Caco-2 (cell line): ENCODE measurements around the gene DDX4. TPM values are rescaled to one million over a fixed set of nuclear protein-coding genes. Genes with fewer than 3 reads are reported as not detected.

Experiments
- BruUV-seq: library from RNA; stranded (reverse); fragments of 400-500 nt; replicated peaks from 2 replicates; lab custom pipeline; 2021; lab: Mats Ljungman, UMichigan
- CTCF ChIA-PET: fragments of 300-600 bp; sonication (Branson Sonifier 250); formaldehyde crosslinking; loops from one replicate; lab custom pipeline; 2022; ENCODE audit warnings: antibody characterized with exemption; lab: Charles Lee
- POLR2A ChIA-PET: fragments of 300-600 bp; sonication (Branson Sonifier 250); formaldehyde crosslinking; loops from one replicate; lab custom pipeline; 2022; ENCODE audit warnings: antibody characterized with exemption; lab: Charles Lee
- DNase-seq, 2 experiments: peaks; one replicate each; pipeline versions ENCODE4 v3.0.0 to v3.0.0-alpha.2; 2020 to 2022
- H3K27me3 ChIP-seq: replicated peaks from 2 replicates; pipeline ENCODE4 v1.6.0; 2011; ENCODE audit warnings: low read length; ENCODE audit not compliant: control insufficient read depth, insufficient read depth
- H3K36me3 ChIP-seq: 2 replicates; pipeline ENCODE4 v1.5.1; 2011; ENCODE audit warnings: low read length; ENCODE audit not compliant: control insufficient read depth, insufficient read depth
- H3K4me1 ChIP-seq: fragments of 250-450 bp; sonication (Bioruptor Pico); 2 replicates; pipeline ENCODE4 v1.5.1; 2020; ENCODE audit warnings: mild to moderate bottlenecking
- H3K4me3 ChIP-seq: 2 replicates; pipeline ENCODE4 v1.5.1; 2011; ENCODE audit warnings: low read depth, mild to moderate bottlenecking, control low read depth, low read length
- H3K9me3 ChIP-seq: fragments of 250-450 bp; sonication (Bioruptor Pico); 2 replicates; pipeline ENCODE4 v1.5.1; 2020; ENCODE audit warnings: mild to moderate bottlenecking, moderate library complexity
- H3K27ac Mint-ChIP-seq: one replicate; pipeline ENCODE4 v1.8.0; 2022; ENCODE audit warnings: mixed read lengths; ENCODE audit not compliant: unreplicated experiment
- H3K27me3 Mint-ChIP-seq: one replicate; pipeline ENCODE4 v1.8.0; 2022; ENCODE audit warnings: mixed read lengths; ENCODE audit not compliant: insufficient read depth, unreplicated experiment
- H3K36me3 Mint-ChIP-seq: one replicate; pipeline ENCODE4 v1.8.0; 2022; ENCODE audit warnings: mild to moderate bottlenecking, mixed read lengths; ENCODE audit not compliant: insufficient read depth, unreplicated experiment
- H3K4me1 Mint-ChIP-seq: one replicate; pipeline ENCODE4 v1.8.0; 2022; ENCODE audit warnings: low read depth, mixed read lengths; ENCODE audit not compliant: unreplicated experiment
- H3K4me3 Mint-ChIP-seq: one replicate; pipeline ENCODE4 v1.8.0; 2022; ENCODE audit warnings: mild to moderate bottlenecking, moderate library complexity, mixed read lengths; ENCODE audit not compliant: unreplicated experiment
- H3K9me3 Mint-ChIP-seq: one replicate; pipeline ENCODE4 v1.8.0; 2022; ENCODE audit warnings: mixed read lengths; ENCODE audit not compliant: unreplicated experiment
- intact Hi-C: fragments of 100-400 bp; cut with micrococcal nuclease; formaldehyde crosslinking; loops from one replicate; pipeline ENCODE4 v1.10.0; 2022; ENCODE audit not compliant: unreplicated experiment
- total RNA-seq: library from RNA; stranded (reverse); gene quantifications from 2 replicates; pipeline ENCODE4 v1.2.3, GENCODE V29; 2022
- TF ChIP-seq, protein P1 (sequence below), 2 experiments: fragments of 200-600 bp in 1 of 2; IDR thresholded peaks; 1 replicate in 1 of 2; 2 replicates in 1 of 2; pipeline versions ENCODE4 v1.5.1 to v1.8.0; 2011 to 2022; ENCODE audit warnings: antibody characterized with exemption in 1 of 2, control low read depth in 1 of 2, inconsistent platforms in 1 of 2, low read depth in 1 of 2, low read length in 1 of 2, mild to moderate bottlenecking in 1 of 2, moderate library complexity in 1 of 2; ENCODE audit not compliant: insufficient read depth in 1 of 2, severe bottlenecking in 1 of 2, unreplicated experiment in 1 of 2

Gene DDX4
- total RNA-seq, 1 experiment from 2014 or later = not detected

GRCh38 chr5:55853818-55854217, 116.0 kb downstream of the DDX4 start:
- ChIA-PET CTCF (no interaction called here), POLR2A (no interaction called here)
- DNase-seq = no peak
- Histone ChIP-seq H3K36me3 (no peaks in the 10 kb centered on the region), H3K4me1 (peaks cover 5% of the 10 kb centered on the region; the same call in 1 of the 2 replicates), H3K9me3 (no peaks in the 10 kb centered on the region), H3K4me3 (no peak overlapping the region), H3K27me3 (no peaks in the 10 kb centered on the region)
- no TSS peak for BruUV-seq
- Mint-ChIP-seq H3K4me1 (peaks cover 6% of the 10 kb centered on the region), H3K4me3 (no peak overlapping the region), H3K27me3 (no peaks in the 10 kb centered on the region), H3K9me3 (no peaks in the 10 kb centered on the region), H3K36me3 (no peaks in the 10 kb centered on the region), H3K27ac (no peak overlapping the region)
- TF ChIP-seq, protein P1, sequence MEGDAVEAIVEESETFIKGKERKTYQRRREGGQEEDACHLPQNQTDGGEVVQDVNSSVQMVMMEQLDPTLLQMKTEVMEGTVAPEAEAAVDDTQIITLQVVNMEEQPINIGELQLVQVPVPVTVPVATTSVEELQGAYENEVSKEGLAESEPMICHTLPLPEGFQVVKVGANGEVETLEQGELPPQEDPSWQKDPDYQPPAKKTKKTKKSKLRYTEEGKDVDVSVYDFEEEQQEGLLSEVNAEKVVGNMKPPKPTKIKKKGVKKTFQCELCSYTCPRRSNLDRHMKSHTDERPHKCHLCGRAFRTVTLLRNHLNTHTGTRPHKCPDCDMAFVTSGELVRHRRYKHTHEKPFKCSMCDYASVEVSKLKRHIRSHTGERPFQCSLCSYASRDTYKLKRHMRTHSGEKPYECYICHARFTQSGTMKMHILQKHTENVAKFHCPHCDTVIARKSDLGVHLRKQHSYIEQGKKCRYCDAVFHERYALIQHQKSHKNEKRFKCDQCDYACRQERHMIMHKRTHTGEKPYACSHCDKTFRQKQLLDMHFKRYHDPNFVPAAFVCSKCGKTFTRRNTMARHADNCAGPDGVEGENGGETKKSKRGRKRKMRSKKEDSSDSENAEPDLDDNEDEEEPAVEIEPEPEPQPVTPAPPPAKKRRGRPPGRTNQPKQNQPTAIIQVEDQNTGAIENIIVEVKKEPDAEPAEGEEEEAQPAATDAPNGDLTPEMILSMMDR (IDR thresholded peaks at IDR 0.05; ENCODE audit: insufficient read depth in 1 of 2, low read depth in 1 of 2, low read length in 1 of 2, severe bottlenecking in 1 of 2, unreplicated experiment in 1 of 2) = no peak
- intact Hi-C loops = no loop called here

- peaks cover 6% of the 10 kb centered on the region for H3K4me1 Mint-ChIP-seq
- H3K36me3 Mint-ChIP-seq = no peaks in the 10 kb centered on the region
- intact Hi-C loops = no loop called here
- no peaks in the 10 kb centered on the region for H3K9me3 Mint-ChIP-seq
- H3K4me3 Mint-ChIP-seq = no peak overlapping the region
- H3K4me1 ChIP-seq = peaks cover 5% of the 10 kb centered on the region; the same call in 1 of the 2 replicates
- H3K27ac Mint-ChIP-seq = no peak overlapping the region
- no peaks in the 10 kb centered on the region for H3K27me3 Mint-ChIP-seq
- no peak overlapping the region for H3K4me3 ChIP-seq
- TF ChIP-seq, protein P1 (IDR thresholded peaks at IDR 0.05; ENCODE audit: insufficient read depth in 1 of 2, low read depth in 1 of 2, low read length in 1 of 2, severe bottlenecking in 1 of 2, unreplicated experiment in 1 of 2) = no peak
- H3K9me3 ChIP-seq = no peaks in the 10 kb centered on the region
- POLR2A ChIA-PET = no interaction called here
- DNase-seq = no peak
- no peaks in the 10 kb centered on the region for H3K36me3 ChIP-seq
- H3K27me3 ChIP-seq = no peaks in the 10 kb centered on the region
- CTCF ChIA-PET = no interaction called here
- BruUV-seq = no TSS peak
Observed at GRCh38 chr5:55855509-55855908, 117.6 kb downstream of the DDX4 start.

DNA sequence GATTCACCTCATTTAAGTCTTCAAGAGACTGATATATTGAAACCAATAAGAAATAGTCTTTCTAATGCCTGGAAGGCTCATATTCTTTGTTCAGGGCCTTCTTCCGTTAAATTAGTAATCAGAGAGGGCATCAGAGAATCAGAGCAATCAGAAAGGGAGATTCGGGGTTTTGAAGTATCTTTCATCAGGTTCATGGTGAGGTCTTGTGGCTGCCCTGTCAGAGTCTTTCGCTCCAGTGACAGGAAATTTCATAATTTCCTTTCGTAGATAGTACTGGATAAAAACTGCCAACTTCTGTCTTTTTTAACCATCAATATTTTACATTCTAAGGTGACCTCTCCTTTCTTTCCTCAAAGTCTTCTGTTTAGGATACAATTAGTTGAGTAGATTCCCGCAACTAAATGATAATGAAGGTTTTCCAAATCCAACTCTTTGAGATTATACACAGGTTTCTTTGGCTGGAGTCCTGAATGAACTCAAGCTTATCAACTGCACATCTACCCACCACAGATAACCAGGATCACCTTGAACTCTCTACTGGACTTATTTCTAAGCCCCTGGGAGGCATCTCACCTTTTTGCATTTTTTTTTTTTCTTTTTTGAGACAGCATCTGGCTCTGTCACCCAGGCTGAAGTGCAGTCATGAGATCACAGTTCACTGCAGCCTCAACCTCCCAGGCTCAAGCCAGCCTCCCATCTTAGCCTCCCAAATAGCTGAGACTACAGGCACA, 118.8 kb downstream of the DDX4 start:
- no peaks in the 10 kb centered on the region for H3K4me1 Mint-ChIP-seq
- Histone ChIP-seq H3K4me1 (no peaks in the 10 kb centered on the region; the same call in 1 of the 2 replicates), H3K36me3 (no peaks in the 10 kb centered on the region), H3K9me3 (no peaks in the 10 kb centered on the region), H3K27me3 (no peaks in the 10 kb centered on the region), H3K4me3 (no peak overlapping the region)
- CTCF ChIA-PET = no interaction called here
- H3K9me3 Mint-ChIP-seq = no peaks in the 10 kb centered on the region
- POLR2A ChIA-PET = no interaction called here
- no peak overlapping the region for H3K4me3 Mint-ChIP-seq
- no peak overlapping the region for H3K27ac Mint-ChIP-seq
- TF ChIP-seq, protein P1 (IDR thresholded peaks at IDR 0.05; ENCODE audit: insufficient read depth in 1 of 2, low read depth in 1 of 2, low read length in 1 of 2, severe bottlenecking in 1 of 2, unreplicated experiment in 1 of 2) = no peak
- no TSS peak for BruUV-seq
- H3K36me3 Mint-ChIP-seq = no peaks in the 10 kb centered on the region
- no peak for DNase-seq
- intact Hi-C loops = no loop called here
- no peaks in the 10 kb centered on the region for H3K27me3 Mint-ChIP-seq
